SU-DHL-6 (cell line): ENCODE data around the gene RGL1.

ENCODE experiments used
- H2AFZ ChIP-seq: fragments of 200-600 bp; sonication (generic); 2 replicates; pipeline ENCODE4 v1.6.1; 2014; ENCODE audit warnings: low read depth, mild to moderate bottlenecking, moderate library complexity, mixed read lengths, antibody characterized with exemption, low read length; ENCODE audit not compliant: severe bottlenecking
- H3F3A ChIP-seq: fragments of 200-600 bp; shearing (Covaris generic); 2 replicates; pipeline ENCODE4 v1.6.0; 2016; ENCODE audit warnings: antibody characterized with exemption, mild to moderate bottlenecking; ENCODE audit not compliant: insufficient read depth
- H3K27ac ChIP-seq: fragments of 200-600 bp; sonication (generic); 2 replicates; pipeline ENCODE4 v1.5.1; 2016; ENCODE audit warnings: low read depth, mild to moderate bottlenecking, low read length, moderate library complexity, mixed read lengths
- H3K27me3 ChIP-seq: fragments of 200-600 bp; sonication (generic), shearing (Covaris generic); 2 replicates; pipeline ENCODE4 v1.6.0; 2014; ENCODE audit warnings: mild to moderate bottlenecking, low read length
- H3K36me3 ChIP-seq: fragments of 200-600 bp; sonication (generic); 2 replicates; pipeline ENCODE4 v1.6.1; 2014; ENCODE audit warnings: mild to moderate bottlenecking, low read length, mixed read lengths
- H3K4me2 ChIP-seq: fragments of 300-600, 200-600 bp; shearing (Covaris generic), sonication (generic); 2 replicates; pipeline ENCODE4 v1.6.0; 2014; ENCODE audit warnings: low read length, low read depth, mild to moderate bottlenecking; ENCODE audit not compliant: poor library complexity, severe bottlenecking
- H3K4me3 ChIP-seq: fragments of 200-600 bp; sonication (generic); 2 replicates; pipeline ENCODE4 v1.5.1; 2014; ENCODE audit warnings: antibody characterized with exemption, low read length, mild to moderate bottlenecking, mixed read lengths; ENCODE audit not compliant: insufficient read depth, poor library complexity, severe bottlenecking
- H3K79me2 ChIP-seq: fragments of 200-600 bp; sonication (generic); 2 replicates; pipeline ENCODE4 v1.6.1; 2014; ENCODE audit warnings: mild to moderate bottlenecking, low read length, moderate library complexity; ENCODE audit not compliant: insufficient read depth
- H3K9ac ChIP-seq: fragments of 200-600 bp; sonication (generic); 2 replicates; pipeline ENCODE4 v1.7.0; 2014; ENCODE audit warnings: mild to moderate bottlenecking, low read length
- H3K9me2 ChIP-seq: fragments of 200-600 bp; sonication (generic); replicated peaks from 2 replicates; pipeline ENCODE4 v1.6.1; 2014; ENCODE audit warnings: low read length; ENCODE audit not compliant: insufficient read depth
- H3K9me3 ChIP-seq: fragments of 200-600 bp; sonication (generic); 2 replicates; pipeline ENCODE4 v1.6.1; 2014; ENCODE audit warnings: low read length, mixed read lengths; ENCODE audit not compliant: insufficient read depth
- H4K20me1 ChIP-seq: fragments of 200-600 bp; sonication (generic); 2 replicates; pipeline ENCODE4 v1.6.1; 2014; ENCODE audit warnings: low read depth, mild to moderate bottlenecking, antibody characterized with exemption, low read length, moderate library complexity, mixed read lengths
- EZH2phosphoT487 ChIP-seq: fragments of 200-600 bp; sonication (generic), shearing (Covaris generic); conservative IDR thresholded peaks from 2 replicates; pipeline ENCODE4 v1.6.1; 2018; ENCODE audit warnings: mild to moderate bottlenecking, antibody characterized with exemption, low read length, moderate library complexity, mixed read lengths
- TF ChIP-seq, protein P1 (sequence below): fragments of 200-600 bp; sonication (generic); IDR thresholded peaks from one replicate; pipeline ENCODE4 v1.5.1; 2017; ENCODE audit warnings: antibody characterized with exemption, mild to moderate bottlenecking, low read length, moderate library complexity; ENCODE audit not compliant: insufficient read depth, poor library complexity, severe bottlenecking

The RGL1 gene

DNA sequence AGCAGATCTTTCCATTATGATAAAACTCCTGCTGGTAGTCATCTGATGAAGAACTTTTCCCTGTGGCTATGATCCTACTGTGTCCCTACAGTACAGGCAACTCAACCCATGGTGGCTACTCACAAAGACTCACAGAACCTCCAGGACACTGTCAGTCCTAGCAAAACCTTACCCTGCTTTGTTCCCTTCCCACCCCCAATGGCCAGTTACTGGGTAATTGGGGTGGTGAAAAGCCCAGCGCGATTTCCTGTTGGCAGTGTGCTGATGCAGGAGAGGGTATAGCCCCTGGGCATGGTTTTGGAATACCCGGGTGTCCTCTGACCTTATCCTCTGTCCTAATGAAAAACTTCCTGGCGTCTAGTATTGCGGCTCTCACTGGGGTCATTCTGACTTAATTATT is 533 bp upstream of the RGL1 start:
- Histone ChIP-seq H3K79me2 (no peaks in the 10 kb centered on the region), H3K27ac (no peak overlapping the region), H3K36me3 (no peaks in the 10 kb centered on the region), H3K27me3 (no peaks in the 10 kb centered on the region), H3K9ac (no peak overlapping the region), H3K4me2 (no peak overlapping the region), H4K20me1 (no peaks in the 10 kb centered on the region), H3K9me2 (no peaks in the 10 kb centered on the region), H2AFZ (no peak overlapping the region), H3K9me3 (no peaks in the 10 kb centered on the region), H3K4me3 (no peak overlapping the region), H3F3A (no peaks in the 10 kb centered on the region)
- TF ChIP-seq, protein P1, sequence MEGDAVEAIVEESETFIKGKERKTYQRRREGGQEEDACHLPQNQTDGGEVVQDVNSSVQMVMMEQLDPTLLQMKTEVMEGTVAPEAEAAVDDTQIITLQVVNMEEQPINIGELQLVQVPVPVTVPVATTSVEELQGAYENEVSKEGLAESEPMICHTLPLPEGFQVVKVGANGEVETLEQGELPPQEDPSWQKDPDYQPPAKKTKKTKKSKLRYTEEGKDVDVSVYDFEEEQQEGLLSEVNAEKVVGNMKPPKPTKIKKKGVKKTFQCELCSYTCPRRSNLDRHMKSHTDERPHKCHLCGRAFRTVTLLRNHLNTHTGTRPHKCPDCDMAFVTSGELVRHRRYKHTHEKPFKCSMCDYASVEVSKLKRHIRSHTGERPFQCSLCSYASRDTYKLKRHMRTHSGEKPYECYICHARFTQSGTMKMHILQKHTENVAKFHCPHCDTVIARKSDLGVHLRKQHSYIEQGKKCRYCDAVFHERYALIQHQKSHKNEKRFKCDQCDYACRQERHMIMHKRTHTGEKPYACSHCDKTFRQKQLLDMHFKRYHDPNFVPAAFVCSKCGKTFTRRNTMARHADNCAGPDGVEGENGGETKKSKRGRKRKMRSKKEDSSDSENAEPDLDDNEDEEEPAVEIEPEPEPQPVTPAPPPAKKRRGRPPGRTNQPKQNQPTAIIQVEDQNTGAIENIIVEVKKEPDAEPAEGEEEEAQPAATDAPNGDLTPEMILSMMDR = no peak
- TF ChIP-seq EZH2phosphoT487 = no peak

GRCh38 chr1:183806125-183806524 is 1.2 kb downstream of the RGL1 start:
- H3K79me2 ChIP-seq = no peaks in the 10 kb centered on the region
- no peaks in the 10 kb centered on the region for H3F3A ChIP-seq
- H3K27ac ChIP-seq = no peak overlapping the region
- H3K9me2 ChIP-seq = no peaks in the 10 kb centered on the region
- H4K20me1 ChIP-seq = no peaks in the 10 kb centered on the region
- H3K27me3 ChIP-seq = no peaks in the 10 kb centered on the region
- H3K4me3 ChIP-seq = no peak overlapping the region
- no peak overlapping the region for H3K4me2 ChIP-seq
- no peak overlapping the region for H2AFZ ChIP-seq
- TF ChIP-seq EZH2phosphoT487 = no peak
- TF ChIP-seq, protein P1 = no peak
- no peak overlapping the region for H3K9ac ChIP-seq
- H3K9me3 ChIP-seq = no peaks in the 10 kb centered on the region
- H3K36me3 ChIP-seq = no peaks in the 10 kb centered on the region

DNA sequence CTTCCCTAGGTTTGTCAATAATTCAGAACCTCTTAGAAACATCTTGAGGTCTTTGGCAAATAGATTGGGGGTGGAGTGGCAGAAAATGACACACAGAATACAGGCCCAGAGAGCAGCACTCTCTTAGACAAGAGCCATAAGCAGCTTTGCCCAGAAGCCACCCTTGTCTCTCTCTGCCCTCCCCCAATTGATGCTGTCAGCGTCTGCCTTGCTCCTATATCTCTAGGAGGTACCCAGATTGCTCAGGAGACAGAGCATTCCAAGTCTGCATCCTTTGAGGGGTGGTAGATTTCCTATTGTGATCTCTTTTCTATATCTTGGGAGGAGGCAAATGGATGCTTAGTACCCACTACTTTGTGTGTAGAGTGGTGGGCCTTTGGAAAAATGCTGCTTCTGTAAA is 1.8 kb downstream of the RGL1 start:
- Histone ChIP-seq H3K9ac (no peak overlapping the region), H3K9me2 (no peaks in the 10 kb centered on the region), H3F3A (no peaks in the 10 kb centered on the region), H3K27ac (no peak overlapping the region), H3K27me3 (no peaks in the 10 kb centered on the region), H3K79me2 (no peaks in the 10 kb centered on the region), H3K36me3 (no peaks in the 10 kb centered on the region), H3K4me3 (no peak overlapping the region), H3K9me3 (no peaks in the 10 kb centered on the region), H4K20me1 (no peaks in the 10 kb centered on the region), H2AFZ (no peak overlapping the region), H3K4me2 (no peak overlapping the region)
- TF ChIP-seq, protein P1 = no peak
- TF ChIP-seq EZH2phosphoT487 = no peak
